ENCODE results near the gene GPRC6A.
"Not testable (repeated sequence)": the region's sequence is repeated elsewhere in the genome, so short reads cannot be mapped to it uniquely, and the experiment has no call there.

The GPRC6A gene

DNA sequence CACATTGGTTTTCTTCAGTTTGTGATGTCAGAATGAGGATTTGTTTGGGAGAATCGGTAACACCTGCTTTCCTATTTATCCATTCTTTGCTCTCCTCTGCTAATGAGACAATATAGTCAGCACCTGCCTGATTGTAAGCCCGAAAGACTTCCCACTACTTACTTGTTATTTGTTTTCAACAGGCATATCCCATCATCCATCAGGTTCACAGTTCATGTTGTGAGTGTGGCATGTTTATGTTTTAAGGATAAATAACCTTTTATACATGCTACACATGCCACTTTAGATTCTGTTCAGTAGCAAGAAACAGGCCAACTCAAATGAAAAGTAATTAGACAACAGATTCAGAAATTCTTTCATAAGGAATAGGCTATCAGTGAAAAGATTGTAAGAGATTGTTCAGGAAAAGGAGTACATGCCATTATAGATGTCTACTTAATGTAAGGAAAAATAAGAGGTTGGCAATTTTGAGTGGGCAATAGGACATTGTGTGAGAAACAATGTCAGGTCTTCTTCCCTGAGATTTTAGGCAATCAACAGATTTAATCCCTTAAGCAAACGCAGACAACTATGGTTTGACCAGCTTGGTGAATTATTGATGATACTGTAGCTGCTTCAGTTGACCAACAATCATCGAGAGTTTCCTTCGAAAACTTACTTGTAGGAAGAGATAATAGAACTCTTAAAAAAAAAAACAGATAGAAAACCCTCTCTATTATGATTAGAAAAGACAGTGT, 7.9 kb upstream of the GPRC6A start:
- Histone ChIP-seq H3K4me3 (ENCODE audit: low read length in 2 of 2) (no peak overlapping the region), H3K9me3 (ENCODE audit: control insufficient read depth in 2 of 2, low read length in 2 of 2) (no peaks in the 10 kb centered on the region), H3K9ac (ENCODE audit: low read length in 2 of 2) (no peak overlapping the region), H3K36me3 (ENCODE audit: control insufficient read depth in 2 of 2, insufficient read depth in 2 of 2, low read length in 2 of 2) (no peaks in the 10 kb centered on the region), H3K27ac (ENCODE audit: low read length) (no peak overlapping the region), H3K27me3 (ENCODE audit: control insufficient read depth in 1 of 2, insufficient read depth in 2 of 2, low read length in 2 of 2) (no peaks in the 10 kb centered on the region), H3K4me1 (ENCODE audit: control insufficient read depth, insufficient read depth, low read length) (no peaks in the 10 kb centered on the region)

GRCh38 chr6:116834526-116834925, 5.6 kb upstream of the GPRC6A start:
- not testable (repeated sequence) for H3K36me3 ChIP-seq (ENCODE audit: control insufficient read depth in 2 of 2, insufficient read depth in 2 of 2, low read length in 2 of 2); H3K9me3 ChIP-seq (ENCODE audit: control insufficient read depth in 2 of 2, low read length in 2 of 2); H3K4me1 ChIP-seq (ENCODE audit: control insufficient read depth, insufficient read depth, low read length); H3K4me3 ChIP-seq (ENCODE audit: low read length in 2 of 2); H3K27ac ChIP-seq (ENCODE audit: low read length); H3K27me3 ChIP-seq (ENCODE audit: control insufficient read depth in 1 of 2, insufficient read depth in 2 of 2, low read length in 2 of 2); H3K9ac ChIP-seq (ENCODE audit: low read length in 2 of 2)

- Histone ChIP-seq H3K27ac (ENCODE audit: low read length) (no peak overlapping the region), H3K4me1 (ENCODE audit: control insufficient read depth, insufficient read depth, low read length) (no peaks in the 10 kb centered on the region), H3K9me3 (ENCODE audit: control insufficient read depth in 2 of 2, low read length in 2 of 2) (no peaks in the 10 kb centered on the region), H3K27me3 (ENCODE audit: control insufficient read depth in 1 of 2, insufficient read depth in 2 of 2, low read length in 2 of 2) (no peaks in the 10 kb centered on the region), H3K36me3 (ENCODE audit: control insufficient read depth in 2 of 2, insufficient read depth in 2 of 2, low read length in 2 of 2) (no peaks in the 10 kb centered on the region), H3K4me3 (ENCODE audit: low read length in 2 of 2) (no peak overlapping the region), H3K9ac (ENCODE audit: low read length in 2 of 2) (no peak overlapping the region)
Observed at GRCh38 chr6:116827561-116828240, 1.2 kb downstream of the GPRC6A start.

GRCh38 chr6:116816336-116816735, 12.5 kb downstream of the GPRC6A start:
- not testable (repeated sequence) for H3K36me3 ChIP-seq (ENCODE audit: control insufficient read depth in 2 of 2, insufficient read depth in 2 of 2, low read length in 2 of 2)

GRCh38 chr6:116812051-116812650, 16.7 kb downstream of the GPRC6A start:
- H3K36me3 ChIP-seq (ENCODE audit: control insufficient read depth in 2 of 2, insufficient read depth in 2 of 2, low read length in 2 of 2), result no peaks in the 10 kb centered on the region
- no peaks in the 10 kb centered on the region for H3K27me3 ChIP-seq (ENCODE audit: control insufficient read depth in 1 of 2, insufficient read depth in 2 of 2, low read length in 2 of 2)
- no peak overlapping the region for H3K4me3 ChIP-seq (ENCODE audit: low read length in 2 of 2)
- H3K27ac ChIP-seq (ENCODE audit: low read length), result no peak overlapping the region
- H3K9me3 ChIP-seq (ENCODE audit: control insufficient read depth in 2 of 2, low read length in 2 of 2), result peaks cover 2 to 4% of the 10 kb centered on the region in 2 donors
- no peak overlapping the region for H3K9ac ChIP-seq (ENCODE audit: low read length in 2 of 2)
- no peaks in the 10 kb centered on the region for H3K4me1 ChIP-seq (ENCODE audit: control insufficient read depth, insufficient read depth, low read length)

More at GRCh38 chr6:116816336-116816735, 12.5 kb downstream of the GPRC6A start:
- not testable (repeated sequence) for H3K9me3 ChIP-seq (ENCODE audit: control insufficient read depth in 2 of 2, low read length in 2 of 2); H3K27me3 ChIP-seq (ENCODE audit: control insufficient read depth in 1 of 2, insufficient read depth in 2 of 2, low read length in 2 of 2); H3K4me3 ChIP-seq (ENCODE audit: low read length in 2 of 2); H3K9ac ChIP-seq (ENCODE audit: low read length in 2 of 2); H3K27ac ChIP-seq (ENCODE audit: low read length); H3K4me1 ChIP-seq (ENCODE audit: control insufficient read depth, insufficient read depth, low read length)

DNA sequence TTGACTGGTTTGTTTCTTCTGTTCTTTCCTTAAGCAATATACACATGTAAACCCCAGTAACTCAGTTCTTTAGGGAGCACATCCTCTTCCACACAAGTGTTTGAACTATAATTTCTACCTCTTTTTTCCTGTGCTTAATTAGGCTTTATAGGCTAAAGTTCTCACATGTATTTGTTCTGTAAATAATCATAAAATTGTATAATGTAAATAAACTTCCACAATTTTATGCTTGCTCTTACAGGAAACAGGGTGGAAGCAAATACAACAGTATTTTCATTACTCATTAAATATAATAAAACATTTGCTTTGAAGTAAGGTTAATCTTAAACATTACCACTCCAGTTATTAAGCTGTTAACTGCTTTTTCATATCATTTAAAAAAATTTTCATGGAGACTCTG, 26.9 kb downstream of the GPRC6A start:
- Histone ChIP-seq H3K9me3 (ENCODE audit: control insufficient read depth in 2 of 2, low read length in 2 of 2) (no peaks in the 10 kb centered on the region), H3K9ac (ENCODE audit: low read length in 2 of 2) (no peak overlapping the region), H3K36me3 (ENCODE audit: control insufficient read depth in 2 of 2, insufficient read depth in 2 of 2, low read length in 2 of 2) (no peaks in the 10 kb centered on the region), H3K27ac (ENCODE audit: low read length) (no peak overlapping the region), H3K4me3 (ENCODE audit: low read length in 2 of 2) (no peak overlapping the region), H3K27me3 (ENCODE audit: control insufficient read depth in 1 of 2, insufficient read depth in 2 of 2, low read length in 2 of 2) (no peaks in the 10 kb centered on the region), H3K4me1 (ENCODE audit: control insufficient read depth, insufficient read depth, low read length) (no peaks in the 10 kb centered on the region)

GRCh38 chr6:116799945-116800344, 28.9 kb downstream of the GPRC6A start:
- Histone ChIP-seq H3K9ac (ENCODE audit: low read length in 2 of 2) (no peak overlapping the region), H3K9me3 (ENCODE audit: control insufficient read depth in 2 of 2, low read length in 2 of 2) (no peaks in the 10 kb centered on the region), H3K4me1 (ENCODE audit: control insufficient read depth, insufficient read depth, low read length) (no peaks in the 10 kb centered on the region), H3K4me3 (ENCODE audit: low read length in 2 of 2) (no peak overlapping the region), H3K27me3 (ENCODE audit: control insufficient read depth in 1 of 2, insufficient read depth in 2 of 2, low read length in 2 of 2) (no peaks in the 10 kb centered on the region), H3K36me3 (ENCODE audit: control insufficient read depth in 2 of 2, insufficient read depth in 2 of 2, low read length in 2 of 2) (no peaks in the 10 kb centered on the region), H3K27ac (ENCODE audit: low read length) (no peak overlapping the region)

GRCh38 chr6:116797585-116797984, 31.3 kb downstream of the GPRC6A start:
- H3K27ac ChIP-seq (ENCODE audit: low read length), result no peak overlapping the region

GRCh38 chr6:116793224-116793623, 35.7 kb downstream of the GPRC6A start:
- no peaks in the 10 kb centered on the region for H3K9me3 ChIP-seq (ENCODE audit: control insufficient read depth in 2 of 2, low read length in 2 of 2)
- no peak overlapping the region for H3K27ac ChIP-seq (ENCODE audit: low read length)
- H3K9ac ChIP-seq (ENCODE audit: low read length in 2 of 2), result no peak overlapping the region
- H3K4me3 ChIP-seq (ENCODE audit: low read length in 2 of 2), result no peak overlapping the region
- H3K27me3 ChIP-seq (ENCODE audit: control insufficient read depth in 1 of 2, insufficient read depth in 2 of 2, low read length in 2 of 2), result no peaks in the 10 kb centered on the region
- H3K4me1 ChIP-seq (ENCODE audit: control insufficient read depth, insufficient read depth, low read length), result no peaks in the 10 kb centered on the region
- H3K36me3 ChIP-seq (ENCODE audit: control insufficient read depth in 2 of 2, insufficient read depth in 2 of 2, low read length in 2 of 2), result no peaks in the 10 kb centered on the region

More at GRCh38 chr6:116797585-116797984, 31.3 kb downstream of the GPRC6A start:
- no peaks in the 10 kb centered on the region for H3K4me1 ChIP-seq (ENCODE audit: control insufficient read depth, insufficient read depth, low read length)
- no peak overlapping the region for H3K9ac ChIP-seq (ENCODE audit: low read length in 2 of 2)
- H3K36me3 ChIP-seq (ENCODE audit: control insufficient read depth in 2 of 2, insufficient read depth in 2 of 2, low read length in 2 of 2), result no peaks in the 10 kb centered on the region
- H3K27me3 ChIP-seq (ENCODE audit: control insufficient read depth in 1 of 2, insufficient read depth in 2 of 2, low read length in 2 of 2), result no peaks in the 10 kb centered on the region
- no peak overlapping the region for H3K4me3 ChIP-seq (ENCODE audit: low read length in 2 of 2)
- H3K9me3 ChIP-seq (ENCODE audit: control insufficient read depth in 2 of 2, low read length in 2 of 2), result no peaks in the 10 kb centered on the region

GRCh38 chr6:116783852-116784251, 45.0 kb downstream of the GPRC6A start:
- H3K9ac ChIP-seq (ENCODE audit: low read length in 2 of 2), result no peak overlapping the region
- no peaks in the 10 kb centered on the region for H3K27me3 ChIP-seq (ENCODE audit: control insufficient read depth in 1 of 2, insufficient read depth in 2 of 2, low read length in 2 of 2)
- no peaks in the 10 kb centered on the region for H3K4me1 ChIP-seq (ENCODE audit: control insufficient read depth, insufficient read depth, low read length)
- H3K9me3 ChIP-seq (ENCODE audit: control insufficient read depth in 2 of 2, low read length in 2 of 2), result no peaks in the 10 kb centered on the region
- no peaks in the 10 kb centered on the region for H3K36me3 ChIP-seq (ENCODE audit: control insufficient read depth in 2 of 2, insufficient read depth in 2 of 2, low read length in 2 of 2)
- H3K4me3 ChIP-seq (ENCODE audit: low read length in 2 of 2), result no peak overlapping the region
- H3K27ac ChIP-seq (ENCODE audit: low read length), result no peak overlapping the region

Measured in stomach smooth muscle (tissue), 2 donors.